ENCODE results near the gene RHOV. TPM values are rescaled to one million over a fixed set of nuclear protein-coding genes. Genes with fewer than 3 reads are reported as not detected.

The RHOV gene
- total RNA-seq, 1 experiment from 2014 or later, result 4.2 TPM

- in situ Hi-C loops (cut with HindIII; ENCODE audit: low pct_unique_long_range_greater_than_20kb, low sequenced_read_pairs) (no loop called here), intact Hi-C loops (cut with micrococcal nuclease; ENCODE audit: unreplicated experiment) (no loop called here)
- CTCF ChIA-PET, result no interaction called here
- DNase-seq (ENCODE audit: low read depth, low spot score), result no peak
- no peaks in the 10 kb centered on the region for H3K9me3 ChIP-seq (ENCODE audit: control insufficient read depth, insufficient read depth, low read depth, low read length)
- no peaks in the 10 kb centered on the region for H3K27me3 ChIP-seq (ENCODE audit: control insufficient read depth, insufficient read depth, low read length)
- no peak for ATAC-seq
- peaks cover 27% of the 10 kb centered on the region for H3K4me1 ChIP-seq (ENCODE audit: control insufficient read depth, insufficient read depth, low read length)
- H3K27ac ChIP-seq (ENCODE audit: low read length), result peak within 1 kb of the TSS; percentile 49; the same call in 1 of the 2 replicates
- no peaks in the 10 kb centered on the region for H3K36me3 ChIP-seq (ENCODE audit: control insufficient read depth, insufficient read depth, low read length)
- no peak within 1 kb of the TSS for H3K4me3 ChIP-seq (ENCODE audit: low read depth in 2 of 2, low read length in 2 of 2)
- BruUV-seq (replicated peaks), result no TSS peak
- TF ChIP-seq REST (IDR thresholded peaks at IDR 0.05; ENCODE audit: insufficient read depth in 1 of 2, low read depth in 2 of 2, low read length in 1 of 2) (no peak), POLR2AphosphoS5 (IDR thresholded peaks at IDR 0.05; ENCODE audit: low read depth, low read length) (no peak), TCF7L2 (IDR thresholded peaks at IDR 0.05; ENCODE audit: low read depth, low read length) (no peak)
- POLR2A ChIA-PET, result interaction anchor here (0.6 kb wide), 1 partner anchor 100 kb away, joined by 3 read pairs; the partner anchor contains the start of gene DLL4
Measured at GRCh38 chr15:40828447-40829036, 45.5 kb downstream of the RHOV start, which contains the start of gene PPP1R14D. Gene PPP1R14D (minus strand): TSS chr15:40828708. CDS start chr15:40828641, 67 bp downstream.

- peaks cover 29% of the 10 kb centered on the region for H3K4me1 ChIP-seq (ENCODE audit: control insufficient read depth, insufficient read depth, low read length)
- CTCF ChIA-PET, result no interaction called here
Measured at GRCh38 chr15:40826423-40827075, 47.5 kb downstream of the RHOV start.

More at GRCh38 chr15:40826423-40827075, 47.5 kb downstream of the RHOV start:
- no peak for ATAC-seq
- no peaks in the 10 kb centered on the region for H3K9me3 ChIP-seq (ENCODE audit: control insufficient read depth, insufficient read depth, low read depth, low read length)
- in situ Hi-C loops (cut with HindIII; ENCODE audit: low pct_unique_long_range_greater_than_20kb, low sequenced_read_pairs), result no loop called here
- no peak for TF ChIP-seq REST (IDR thresholded peaks at IDR 0.05; ENCODE audit: insufficient read depth in 1 of 2, low read depth in 2 of 2, low read length in 1 of 2)
- TF ChIP-seq SIN3A (IDR thresholded peaks at IDR 0.05; ENCODE audit: borderline replicate concordance, insufficient read depth, low read depth, low read length), result no peak
- no peak for TF ChIP-seq POLR2AphosphoS5 (IDR thresholded peaks at IDR 0.05; ENCODE audit: low read depth, low read length)
- TF ChIP-seq CTCF (IDR thresholded peaks at IDR 0.05), result no peak
- no peak for TF ChIP-seq TCF7L2 (IDR thresholded peaks at IDR 0.05; ENCODE audit: low read depth, low read length)
- H3K36me3 ChIP-seq (ENCODE audit: control insufficient read depth, insufficient read depth, low read length), result no peaks in the 10 kb centered on the region
- H3K27ac ChIP-seq (ENCODE audit: low read length), result peak overlapping the region; percentile 49
- DNase-seq (ENCODE audit: low read depth, low spot score), result no peak
- no peaks in the 10 kb centered on the region for H3K27me3 ChIP-seq (ENCODE audit: control insufficient read depth, insufficient read depth, low read length)
- no peak overlapping the region for H3K4me3 ChIP-seq (ENCODE audit: low read depth in 2 of 2, low read length in 2 of 2)
- intact Hi-C loops (cut with micrococcal nuclease; ENCODE audit: unreplicated experiment), result no loop called here
- POLR2A ChIA-PET, result no interaction called here
- BruUV-seq (replicated peaks), result no TSS peak
